ENCODE results near the gene VSIG2. TPM values are rescaled to one million over a fixed set of nuclear protein-coding genes. Genes with fewer than 3 reads are reported as not detected.

VSIG2 gene
- total and polyA plus RNA-seq, 3 experiments from 2014 or later = 0.24 to 0.40 TPM; not detected in 1

GRCh38 chr11:124745835-124746620 is 6.0 kb downstream of the VSIG2 start:
- peaks cover 14 to 19% of the 10 kb centered on the region in 2 donors for H3K27me3 Mint-ChIP-seq
- Histone ChIP-seq H3K27ac (ENCODE audit: low read depth, low read length) (peak overlapping the region; percentile 76), H3K4me1 (ENCODE audit: insufficient read depth, low read length) (peaks cover 11% of the 10 kb centered on the region), H3K4me3 (ENCODE audit: low read length) (peak overlapping the region; percentile 97), H3K27me3 (ENCODE audit: insufficient read depth, low read length, poor library complexity, severe bottlenecking) (no peaks in the 10 kb centered on the region), H3K36me3 (ENCODE audit: insufficient read depth, low read length) (no peaks in the 10 kb centered on the region), H3K9me3 (ENCODE audit: low read length) (no peaks in the 10 kb centered on the region)
- POLR2A ChIA-PET = interaction anchor here (1.0 to 1.5 kb wide), 7 partner anchors 12 to 823 kb away, joined by 4 to 23 read pairs (median 7); partner anchors contain the start of genes EI24, MSANTD2, SIAE and SPA17
- H3K27ac Mint-ChIP-seq = peak overlapping the region; percentile 46 to 93 (median 90)
- H3K9me3 Mint-ChIP-seq = no peaks in the 10 kb centered on the region
- peaks cover 0 to 6% (median 0%) of the 10 kb centered on the region in 3 donors for H3K36me3 Mint-ChIP-seq
- CTCF ChIA-PET = interaction anchor here (0.5 to 6.2 kb wide), 26 partner anchors 9 to 123 kb away, joined by 3 to 73 read pairs (median 4); partner anchors contain the start of genes ESAM, MSANTD2, SIAE and SPA17
- peak in 1 of 5 donors; percentile 15 for DNase-seq
- peaks cover 6 to 14% (median 7%) of the 10 kb centered on the region in 3 donors for H3K4me1 Mint-ChIP-seq
- peak overlapping the region; percentile 90 to 97 (median 95) for H3K4me3 Mint-ChIP-seq

GRCh38 chr11:124745270-124745834 is 6.7 kb downstream of the VSIG2 start:
- Histone ChIP-seq H3K4me3 (ENCODE audit: low read length) (no peak overlapping the region), H3K4me1 (ENCODE audit: insufficient read depth, low read length) (peaks cover 18% of the 10 kb centered on the region), H3K27ac (ENCODE audit: low read depth, low read length) (no peak overlapping the region), H3K36me3 (ENCODE audit: insufficient read depth, low read length) (no peaks in the 10 kb centered on the region), H3K27me3 (ENCODE audit: insufficient read depth, low read length, poor library complexity, severe bottlenecking) (no peaks in the 10 kb centered on the region), H3K9me3 (ENCODE audit: low read length) (no peaks in the 10 kb centered on the region)
- Mint-ChIP-seq H3K36me3 (peaks cover 0 to 6% (median 0%) of the 10 kb centered on the region in 3 donors), H3K4me3 (peak overlapping the region; percentile 62 to 97 (median 75)), H3K4me1 (peaks cover 12 to 20% (median 13%) of the 10 kb centered on the region in 3 donors), H3K27me3 (peaks cover 16 to 20% of the 10 kb centered on the region in 2 donors), H3K27ac (peak overlapping the region in 2 of 8 donors; percentile 34 to 78), H3K9me3 (no peaks in the 10 kb centered on the region)
- CTCF ChIA-PET = interaction anchor here (1.0 to 6.2 kb wide), 8 partner anchors 13 to 102 kb away, joined by 3 to 73 read pairs (median 11); partner anchors contain the start of genes ESAM and MSANTD2
- POLR2A ChIA-PET = interaction anchor here (1.3 kb wide), 1 partner anchor 824 kb away, joined by 4 read pairs; the partner anchor contains the start of gene EI24
- no peak for DNase-seq

- no peak overlapping the region for H3K4me3 ChIP-seq (ENCODE audit: low read length)
- no peak overlapping the region for H3K27ac ChIP-seq (ENCODE audit: low read depth, low read length)
- H3K27me3 ChIP-seq (ENCODE audit: insufficient read depth, low read length, poor library complexity, severe bottlenecking) = no peaks in the 10 kb centered on the region
- ChIA-PET POLR2A (no interaction called here), CTCF (interaction anchor here (1.4 to 5.3 kb wide), 3 partner anchors 12 to 57 kb away, joined by 3 to 30 read pairs (median 3); partner anchors contain the start of genes ESAM and MSANTD2)
- no peaks in the 10 kb centered on the region for H3K9me3 ChIP-seq (ENCODE audit: low read length)
- Mint-ChIP-seq H3K4me3 (peak overlapping the region in 2 of 7 donors; percentile 7 to 82), H3K27ac (no peak overlapping the region), H3K9me3 (no peaks in the 10 kb centered on the region), H3K4me1 (peaks cover 24 to 34% (median 24%) of the 10 kb centered on the region in 3 donors), H3K36me3 (peaks cover 0 to 6% (median 0%) of the 10 kb centered on the region in 3 donors), H3K27me3 (peaks cover 19 to 28% of the 10 kb centered on the region in 2 donors)
- no peak for DNase-seq
- no peaks in the 10 kb centered on the region for H3K36me3 ChIP-seq (ENCODE audit: insufficient read depth, low read length)
- peaks cover 26% of the 10 kb centered on the region for H3K4me1 ChIP-seq (ENCODE audit: insufficient read depth, low read length)
Measured at GRCh38 chr11:124743050-124743449, 9.0 kb downstream of the VSIG2 start.

- no peak overlapping the region for H3K27ac ChIP-seq (ENCODE audit: low read depth, low read length)
- no peak overlapping the region for H3K4me3 ChIP-seq (ENCODE audit: low read length)
- no peaks in the 10 kb centered on the region for H3K9me3 ChIP-seq (ENCODE audit: low read length)
- no peaks in the 10 kb centered on the region for H3K9me3 Mint-ChIP-seq
- ChIA-PET POLR2A (no interaction called here), CTCF (interaction anchor here (1.2 to 5.3 kb wide), 4 partner anchors 12 to 88 kb away, joined by 3 to 30 read pairs (median 3); partner anchors contain the start of genes ESAM and MSANTD2)
- H3K4me3 Mint-ChIP-seq = no peak overlapping the region
- DNase-seq = no peak
- no peaks in the 10 kb centered on the region for H3K27me3 ChIP-seq (ENCODE audit: insufficient read depth, low read length, poor library complexity, severe bottlenecking)
- H3K4me1 ChIP-seq (ENCODE audit: insufficient read depth, low read length) = peaks cover 26% of the 10 kb centered on the region
- H3K36me3 ChIP-seq (ENCODE audit: insufficient read depth, low read length) = no peaks in the 10 kb centered on the region
- H3K27ac Mint-ChIP-seq = no peak overlapping the region
- peaks cover 19 to 28% of the 10 kb centered on the region in 2 donors for H3K27me3 Mint-ChIP-seq
- peaks cover 24 to 34% (median 24%) of the 10 kb centered on the region in 3 donors for H3K4me1 Mint-ChIP-seq
- peaks cover 0 to 6% (median 0%) of the 10 kb centered on the region in 3 donors for H3K36me3 Mint-ChIP-seq
Measured at GRCh38 chr11:124742555-124742954, 9.5 kb downstream of the VSIG2 start.

GRCh38 chr11:124740277-124740882 is 11.7 kb downstream of the VSIG2 start:
- H3K27ac Mint-ChIP-seq = peak overlapping the region in 4 of 8 donors; percentile 38 to 57 (median 46)

GRCh38 chr11:124739479-124740276 is 12.4 kb downstream of the VSIG2 start, which contains the start of gene NRGN:
NRGN (plus strand) TSS chr11:124739942; CDS start chr11:124740085, 143 bp downstream.
- Mint-ChIP-seq H3K36me3 (no peaks in the 10 kb centered on the region), H3K4me3 (peak within 1 kb of the TSS; percentile 80 to 94 (median 84)), H3K4me1 (peaks cover 17 to 20% (median 19%) of the 10 kb centered on the region in 3 donors), H3K9me3 (no peaks in the 10 kb centered on the region), H3K27ac (peak within 1 kb of the TSS in 4 of 8 donors; percentile 38 to 95 (median 46)), H3K27me3 (peaks cover 19 to 28% of the 10 kb centered on the region in 2 donors)
- H3K27me3 ChIP-seq (ENCODE audit: insufficient read depth, low read length, poor library complexity, severe bottlenecking) = no peaks in the 10 kb centered on the region
- ChIA-PET POLR2A (no interaction called here), CTCF (interaction anchor here (1.0 to 5.3 kb wide), 4 partner anchors 12 to 24 kb away, joined by 3 to 30 read pairs (median 4); partner anchors contain the start of genes ESAM and VSIG2)
- peaks cover 17% of the 10 kb centered on the region for H3K4me1 ChIP-seq (ENCODE audit: insufficient read depth, low read length)
- no peaks in the 10 kb centered on the region for H3K36me3 ChIP-seq (ENCODE audit: insufficient read depth, low read length)
- H3K4me3 ChIP-seq (ENCODE audit: low read length) = peak within 1 kb of the TSS; percentile 79
- no peak within 1 kb of the TSS for H3K27ac ChIP-seq (ENCODE audit: low read depth, low read length)
- no peaks in the 10 kb centered on the region for H3K9me3 ChIP-seq (ENCODE audit: low read length)
- DNase-seq = peak; percentile 71 to 85 (median 78)

More at GRCh38 chr11:124740277-124740882, 11.7 kb downstream of the VSIG2 start:
- Mint-ChIP-seq H3K9me3 (no peaks in the 10 kb centered on the region), H3K4me1 (peaks cover 19 to 24% (median 20%) of the 10 kb centered on the region in 3 donors), H3K27me3 (peaks cover 19 to 28% of the 10 kb centered on the region in 2 donors), H3K4me3 (peak overlapping the region; percentile 80 to 94 (median 84)), H3K36me3 (no peaks in the 10 kb centered on the region)
- H3K4me3 ChIP-seq (ENCODE audit: low read length) = peak overlapping the region; percentile 79
- H3K9me3 ChIP-seq (ENCODE audit: low read length) = no peaks in the 10 kb centered on the region
- H3K4me1 ChIP-seq (ENCODE audit: insufficient read depth, low read length) = peaks cover 17% of the 10 kb centered on the region
- no peaks in the 10 kb centered on the region for H3K36me3 ChIP-seq (ENCODE audit: insufficient read depth, low read length)
- peak; percentile 32 to 68 (median 40) for DNase-seq
- no peak overlapping the region for H3K27ac ChIP-seq (ENCODE audit: low read depth, low read length)
- POLR2A ChIA-PET = interaction anchor here (1.0 kb wide), 1 partner anchor 23 kb away, joined by 4 read pairs; no protein-coding TSS in a partner anchor
- no peaks in the 10 kb centered on the region for H3K27me3 ChIP-seq (ENCODE audit: insufficient read depth, low read length, poor library complexity, severe bottlenecking)
- CTCF ChIA-PET = interaction anchor here (1.0 to 5.3 kb wide), 4 partner anchors 12 to 24 kb away, joined by 3 to 30 read pairs (median 4); partner anchors contain the start of genes ESAM and VSIG2

Measured in CD8-positive, alpha-beta memory T cell (primary cell).